ENCODE measurements around the gene IL1RN. TPM values are rescaled to one million over a fixed set of nuclear protein-coding genes. Genes with fewer than 3 reads are reported as not detected.

IL1RN gene
- total and polyA plus RNA-seq, 2 of the 13 experiments (the other 11 are each of a cell fraction or from before 2014, with no cell fraction given) = 21.2 to 101 TPM

DNA sequence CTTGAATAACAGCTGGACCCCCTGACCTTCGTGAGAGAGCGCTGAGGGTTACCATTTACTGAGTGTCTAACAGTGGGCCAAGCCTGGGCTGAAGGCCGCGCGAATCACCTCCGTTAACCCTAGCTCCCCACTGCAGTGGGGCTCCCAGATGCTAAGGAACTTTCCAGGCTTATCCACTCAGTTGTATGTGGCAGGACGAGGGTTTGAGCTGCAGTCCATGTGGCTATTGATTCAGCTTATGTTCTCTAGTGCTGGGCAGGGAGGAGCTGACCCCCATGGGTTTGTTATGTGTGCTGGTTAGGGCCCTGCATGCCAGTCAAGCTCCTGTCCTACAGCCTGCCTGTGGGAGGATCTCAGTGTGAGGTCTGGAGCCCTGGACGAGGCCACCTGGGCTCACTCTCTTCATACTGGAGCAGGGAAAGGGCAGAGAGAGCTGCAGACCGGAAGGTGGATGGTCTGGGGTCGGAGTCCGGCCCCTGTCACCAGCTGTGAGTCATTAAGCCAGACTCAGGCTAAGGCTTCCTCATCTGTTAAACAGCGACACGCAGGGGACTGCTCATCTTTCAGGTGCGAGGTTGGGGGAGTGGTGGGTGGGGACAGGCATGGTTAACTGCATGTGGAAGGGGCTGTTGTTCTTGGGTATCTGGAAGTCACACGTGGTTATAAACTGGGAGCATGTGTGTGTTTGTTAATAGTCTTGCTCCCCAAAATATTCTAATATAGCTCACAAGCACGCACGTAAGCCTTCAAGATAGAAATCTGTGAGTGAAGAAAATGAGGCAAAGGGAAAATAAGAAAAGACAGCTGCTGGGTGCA, 52.9 kb downstream of the IL1RN start (continued):
- TF ChIP-seq, protein P1, sequence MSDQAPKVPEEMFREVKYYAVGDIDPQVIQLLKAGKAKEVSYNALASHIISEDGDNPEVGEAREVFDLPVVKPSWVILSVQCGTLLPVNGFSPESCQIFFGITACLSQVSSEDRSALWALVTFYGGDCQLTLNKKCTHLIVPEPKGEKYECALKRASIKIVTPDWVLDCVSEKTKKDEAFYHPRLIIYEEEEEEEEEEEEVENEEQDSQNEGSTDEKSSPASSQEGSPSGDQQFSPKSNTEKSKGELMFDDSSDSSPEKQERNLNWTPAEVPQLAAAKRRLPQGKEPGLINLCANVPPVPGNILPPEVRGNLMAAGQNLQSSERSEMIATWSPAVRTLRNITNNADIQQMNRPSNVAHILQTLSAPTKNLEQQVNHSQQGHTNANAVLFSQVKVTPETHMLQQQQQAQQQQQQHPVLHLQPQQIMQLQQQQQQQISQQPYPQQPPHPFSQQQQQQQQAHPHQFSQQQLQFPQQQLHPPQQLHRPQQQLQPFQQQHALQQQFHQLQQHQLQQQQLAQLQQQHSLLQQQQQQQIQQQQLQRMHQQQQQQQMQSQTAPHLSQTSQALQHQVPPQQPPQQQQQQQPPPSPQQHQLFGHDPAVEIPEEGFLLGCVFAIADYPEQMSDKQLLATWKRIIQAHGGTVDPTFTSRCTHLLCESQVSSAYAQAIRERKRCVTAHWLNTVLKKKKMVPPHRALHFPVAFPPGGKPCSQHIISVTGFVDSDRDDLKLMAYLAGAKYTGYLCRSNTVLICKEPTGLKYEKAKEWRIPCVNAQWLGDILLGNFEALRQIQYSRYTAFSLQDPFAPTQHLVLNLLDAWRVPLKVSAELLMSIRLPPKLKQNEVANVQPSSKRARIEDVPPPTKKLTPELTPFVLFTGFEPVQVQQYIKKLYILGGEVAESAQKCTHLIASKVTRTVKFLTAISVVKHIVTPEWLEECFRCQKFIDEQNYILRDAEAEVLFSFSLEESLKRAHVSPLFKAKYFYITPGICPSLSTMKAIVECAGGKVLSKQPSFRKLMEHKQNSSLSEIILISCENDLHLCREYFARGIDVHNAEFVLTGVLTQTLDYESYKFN (CRISPR knock-in tag; conservative IDR thresholded peaks at IDR 0.05) = peak; percentile 89
- TF ChIP-seq, protein P2, sequence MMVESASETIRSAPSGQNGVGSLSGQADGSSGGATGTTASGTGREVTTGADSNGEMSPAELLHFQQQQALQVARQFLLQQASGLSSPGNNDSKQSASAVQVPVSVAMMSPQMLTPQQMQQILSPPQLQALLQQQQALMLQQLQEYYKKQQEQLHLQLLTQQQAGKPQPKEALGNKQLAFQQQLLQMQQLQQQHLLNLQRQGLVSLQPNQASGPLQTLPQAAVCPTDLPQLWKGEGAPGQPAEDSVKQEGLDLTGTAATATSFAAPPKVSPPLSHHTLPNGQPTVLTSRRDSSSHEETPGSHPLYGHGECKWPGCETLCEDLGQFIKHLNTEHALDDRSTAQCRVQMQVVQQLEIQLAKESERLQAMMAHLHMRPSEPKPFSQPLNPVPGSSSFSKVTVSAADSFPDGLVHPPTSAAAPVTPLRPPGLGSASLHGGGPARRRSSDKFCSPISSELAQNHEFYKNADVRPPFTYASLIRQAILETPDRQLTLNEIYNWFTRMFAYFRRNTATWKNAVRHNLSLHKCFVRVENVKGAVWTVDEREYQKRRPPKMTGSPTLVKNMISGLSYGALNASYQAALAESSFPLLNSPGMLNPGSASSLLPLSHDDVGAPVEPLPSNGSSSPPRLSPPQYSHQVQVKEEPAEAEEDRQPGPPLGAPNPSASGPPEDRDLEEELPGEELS (CRISPR knock-in tag; IDR thresholded peaks at IDR 0.05) = peak; percentile 62; the same call in 1 of the 2 replicates
- peak; percentile 70 for TF ChIP-seq POGZ (CRISPR knock-in tag; IDR thresholded peaks at IDR 0.05)
- TF ChIP-seq, protein P3, sequence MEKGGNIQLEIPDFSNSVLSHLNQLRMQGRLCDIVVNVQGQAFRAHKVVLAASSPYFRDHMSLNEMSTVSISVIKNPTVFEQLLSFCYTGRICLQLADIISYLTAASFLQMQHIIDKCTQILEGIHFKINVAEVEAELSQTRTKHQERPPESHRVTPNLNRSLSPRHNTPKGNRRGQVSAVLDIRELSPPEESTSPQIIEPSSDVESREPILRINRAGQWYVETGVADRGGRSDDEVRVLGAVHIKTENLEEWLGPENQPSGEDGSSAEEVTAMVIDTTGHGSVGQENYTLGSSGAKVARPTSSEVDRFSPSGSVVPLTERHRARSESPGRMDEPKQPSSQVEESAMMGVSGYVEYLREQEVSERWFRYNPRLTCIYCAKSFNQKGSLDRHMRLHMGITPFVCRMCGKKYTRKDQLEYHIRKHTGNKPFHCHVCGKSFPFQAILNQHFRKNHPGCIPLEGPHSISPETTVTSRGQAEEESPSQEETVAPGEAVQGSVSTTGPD (CRISPR knock-in tag; IDR thresholded peaks at IDR 0.05) = no peak
- no peak for TF ChIP-seq ZFP82 (CRISPR knock-in tag; IDR thresholded peaks at IDR 0.05; ENCODE audit: borderline replicate concordance)
- TF ChIP-seq ZNF274 (CRISPR knock-in tag; IDR thresholded peaks at IDR 0.05) = no peak
- TF ChIP-seq, protein P4, sequence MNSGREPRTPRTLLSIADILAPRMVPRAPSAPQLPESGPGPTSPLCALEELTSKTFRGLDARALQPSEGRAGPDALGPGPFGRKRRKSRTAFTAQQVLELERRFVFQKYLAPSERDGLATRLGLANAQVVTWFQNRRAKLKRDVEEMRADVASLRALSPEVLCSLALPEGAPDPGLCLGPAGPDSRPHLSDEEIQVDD (CRISPR knock-in tag; IDR thresholded peaks at IDR 0.05; ENCODE audit: borderline replicate concordance) = no peak; the same call in 1 of the 2 replicates
- TF ChIP-seq CBX1 (IDR thresholded peaks at IDR 0.05; ENCODE audit: low read depth) = no peak
- no peak; the same call in 1 of the 2 replicates for TF ChIP-seq ZNF460 (CRISPR knock-in tag; IDR thresholded peaks at IDR 0.05; ENCODE audit: borderline replicate concordance)
- TF ChIP-seq NR2F1 (CRISPR knock-in tag; IDR thresholded peaks at IDR 0.05) = peak; percentile 29 to 35; a peak in 2 of 4 replicates
- TF ChIP-seq ZNF781 (CRISPR knock-in tag; IDR thresholded peaks at IDR 0.05; ENCODE audit: borderline replicate concordance, not compliant biosample characterization) = peak; percentile 53
- TF ChIP-seq CAMTA2 (CRISPR knock-in tag; IDR thresholded peaks at IDR 0.05; ENCODE audit: borderline replicate concordance) = no peak
- no peak; the same call in 1 of the 2 replicates for TF ChIP-seq ZNF792 (CRISPR knock-in tag; IDR thresholded peaks at IDR 0.05)
- no peak for TF ChIP-seq ZBTB8A (CRISPR knock-in tag; IDR thresholded peaks at IDR 0.05; ENCODE audit: borderline replicate concordance, low read depth)
- TF ChIP-seq RFX5 (IDR thresholded peaks at IDR 0.05; ENCODE audit: low read depth, low read length) = no peak
- no peak for TF ChIP-seq FIP1L1 (IDR thresholded peaks at IDR 0.05; ENCODE audit: borderline replicate concordance, insufficient read depth, low read depth, low read length)
